Skin epidermis (tissue), 12 donors: ENCODE data around the gene TMEM79.

Experiments
- H3K27ac ChIP-seq, 21 experiments: fragments of 200-600 bp; sonication (generic) in 11 of 21; one replicate each; pipeline ENCODE4 v1.5.0; 2020; ENCODE audit warnings: mild to moderate bottlenecking in 3 of 21, inconsistent platforms in 2 of 21, moderate library complexity in 2 of 21
- H3K4me3 ChIP-seq, 7 experiments: fragments of 200-600 bp; sonication (generic) in 2 of 7; one replicate each; pipeline ENCODE4 v1.5.0; 2020; ENCODE audit warnings: inconsistent platforms in 2 of 7, mild to moderate bottlenecking in 2 of 7, moderate library complexity in 1 of 7

The TMEM79 gene

GRCh38 chr1:156284112-156284511 is at the start of gene TMEM79:
Gene TMEM79, plus strand, starts transcription at chr1:156284325. Its CDS starts 902 bp downstream, at chr1:156285227.
- Histone ChIP-seq H3K4me3 (peak within 1 kb of the TSS; percentile 60 to 90 (median 72)), H3K27ac (peak within 1 kb of the TSS in 20 of 21 experiments; percentile 88 to 99 (median 95))

GRCh38 chr1:156236164-156236563 is 48.0 kb upstream of the TMEM79 start:
- H3K4me3 ChIP-seq, result no peak overlapping the region
- H3K27ac ChIP-seq, result peak overlapping the region in 2 of 21 experiments; percentile 30 to 32

- H3K27ac ChIP-seq, result no peak overlapping the region
- no peak overlapping the region for H3K4me3 ChIP-seq
Observed at GRCh38 chr1:156238248-156238647, 45.9 kb upstream of the TMEM79 start.

GRCh38 chr1:156241311-156241811 is 42.8 kb upstream of the TMEM79 start:
- H3K4me3 ChIP-seq, result no peak overlapping the region
- peak overlapping the region in 1 of 21 experiments; percentile 11 for H3K27ac ChIP-seq

- H3K27ac ChIP-seq, result peak within 1 kb of the TSS in 2 of 21 experiments; percentile 11 to 25
Observed at GRCh38 chr1:156241926-156242325, 42.2 kb upstream of the TMEM79 start, which contains the start of gene BGLAP. Gene BGLAP, plus strand, starts transcription at chr1:156242184. Its CDS starts 48 bp downstream, at chr1:156242232.

GRCh38 chr1:156242738-156243137 is 41.4 kb upstream of the TMEM79 start:
- no peak overlapping the region for H3K27ac ChIP-seq

More at GRCh38 chr1:156241926-156242325, 42.2 kb upstream of the TMEM79 start, which contains the start of gene BGLAP:
- no peak within 1 kb of the TSS for H3K4me3 ChIP-seq

GRCh38 chr1:156244126-156244525 is 40.0 kb upstream of the TMEM79 start:
- no peak overlapping the region for H3K4me3 ChIP-seq

More at GRCh38 chr1:156242738-156243137, 41.4 kb upstream of the TMEM79 start:
- no peak overlapping the region for H3K4me3 ChIP-seq

DNA sequence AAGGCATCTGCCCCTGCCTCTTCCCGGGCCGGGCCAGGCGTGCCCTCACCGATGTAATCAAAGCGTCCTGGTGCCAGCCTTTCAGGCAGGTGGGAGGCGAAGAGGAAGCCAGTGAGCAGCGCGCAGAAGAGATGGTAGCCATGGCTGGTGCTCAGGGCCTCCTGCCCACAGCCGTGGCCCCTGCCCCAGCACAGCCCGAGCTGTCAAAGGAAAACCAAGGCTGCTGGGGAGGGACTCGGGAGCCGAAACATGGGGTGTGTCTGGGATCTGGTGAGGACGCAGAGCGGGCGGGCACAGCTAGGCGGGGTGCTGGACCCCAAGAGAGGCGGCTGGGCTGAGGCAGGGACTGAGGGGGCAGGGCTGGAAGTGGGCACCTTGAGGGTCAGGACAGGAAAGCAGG is 39.4 kb upstream of the TMEM79 start:
- Histone ChIP-seq H3K4me3 (no peak overlapping the region), H3K27ac (peak overlapping the region in 1 of 21 experiments; percentile 41)

More at GRCh38 chr1:156244126-156244525, 40.0 kb upstream of the TMEM79 start:
- H3K27ac ChIP-seq, result no peak overlapping the region

DNA sequence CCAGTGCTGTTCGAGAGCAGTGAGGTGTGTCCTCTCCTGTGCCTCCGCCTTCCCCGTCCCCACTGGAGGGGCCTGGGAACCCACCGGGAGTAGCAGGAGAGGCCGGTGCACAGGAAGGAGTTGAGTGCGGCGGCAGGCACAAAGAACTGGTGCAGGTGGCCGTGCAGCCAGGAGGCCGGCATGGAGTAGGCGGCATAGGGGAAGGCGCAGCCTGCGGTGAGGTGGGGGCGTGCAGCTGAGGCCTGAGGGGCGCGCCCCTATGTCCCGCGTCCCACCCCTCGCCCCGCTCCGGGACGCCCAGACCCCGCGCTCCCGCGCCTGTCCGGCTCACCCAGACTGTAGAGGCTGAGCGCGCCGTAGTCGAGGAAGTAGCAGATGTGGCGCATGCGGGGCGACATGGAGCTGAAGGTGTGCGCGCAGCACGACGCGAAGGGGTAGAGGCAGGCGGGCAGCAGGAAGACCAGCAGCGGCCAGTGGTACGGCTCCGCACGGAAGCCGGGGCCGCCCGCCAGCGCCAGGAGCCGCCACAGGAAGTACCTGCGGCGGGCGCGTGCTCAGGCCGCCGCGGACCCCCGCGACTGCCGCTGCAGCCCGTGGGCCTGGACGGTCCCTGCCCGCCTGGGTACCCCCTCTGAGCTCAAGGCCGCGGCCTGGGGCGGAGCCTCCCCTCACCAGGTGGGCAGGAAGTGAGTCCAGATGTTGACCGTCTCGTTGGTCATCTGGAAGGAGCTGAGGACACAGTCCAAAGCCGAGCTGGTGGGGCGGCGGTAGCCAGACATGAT is 38.5 kb upstream of the TMEM79 start:
- Histone ChIP-seq H3K27ac (peak overlapping the region in 6 of 21 experiments; percentile 5 to 70 (median 35)), H3K4me3 (peak overlapping the region; percentile 4 to 26 (median 21))

GRCh38 chr1:156246241-156246780 is 37.8 kb upstream of the TMEM79 start:
- peak overlapping the region in 2 of 21 experiments; percentile 20 to 70 for H3K27ac ChIP-seq
- H3K4me3 ChIP-seq, result peak overlapping the region in 4 of 7 experiments; percentile 4 to 26 (median 22)

DNA sequence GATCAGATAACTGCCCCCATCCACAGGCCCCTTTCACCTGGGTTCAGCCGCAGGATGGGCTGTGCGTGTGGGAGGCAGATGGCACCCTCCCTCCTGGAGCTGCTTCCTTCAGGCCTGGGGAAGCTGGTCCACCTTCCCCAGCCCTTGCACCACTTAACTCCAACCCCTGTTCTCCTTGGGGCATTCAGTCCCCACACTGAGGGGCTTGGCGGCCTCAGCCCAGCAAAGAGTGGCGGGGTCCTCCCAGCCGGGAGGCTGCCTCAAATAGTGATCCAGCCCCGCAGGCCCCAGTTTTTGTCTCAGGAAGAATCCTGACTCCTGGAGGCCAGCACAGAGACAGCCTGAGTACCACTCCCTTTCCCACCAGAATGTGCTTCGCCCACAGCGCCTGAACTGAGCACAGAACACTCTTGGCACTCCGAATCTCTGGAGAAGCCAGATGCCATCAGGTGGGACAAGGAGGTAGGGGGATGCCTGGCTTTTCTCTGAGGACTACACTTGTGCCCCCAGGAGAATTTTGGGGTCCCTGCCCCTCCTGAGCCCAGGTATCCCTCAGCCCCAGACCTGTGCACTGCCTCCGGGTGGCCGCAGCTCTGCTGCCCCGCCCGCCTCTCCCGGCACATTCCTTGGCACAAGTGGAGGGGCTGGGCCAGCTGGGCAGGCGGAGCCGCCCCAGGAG is 37.2 kb upstream of the TMEM79 start:
- Histone ChIP-seq H3K4me3 (no peak overlapping the region), H3K27ac (peak overlapping the region in 1 of 21 experiments; percentile 37)

DNA sequence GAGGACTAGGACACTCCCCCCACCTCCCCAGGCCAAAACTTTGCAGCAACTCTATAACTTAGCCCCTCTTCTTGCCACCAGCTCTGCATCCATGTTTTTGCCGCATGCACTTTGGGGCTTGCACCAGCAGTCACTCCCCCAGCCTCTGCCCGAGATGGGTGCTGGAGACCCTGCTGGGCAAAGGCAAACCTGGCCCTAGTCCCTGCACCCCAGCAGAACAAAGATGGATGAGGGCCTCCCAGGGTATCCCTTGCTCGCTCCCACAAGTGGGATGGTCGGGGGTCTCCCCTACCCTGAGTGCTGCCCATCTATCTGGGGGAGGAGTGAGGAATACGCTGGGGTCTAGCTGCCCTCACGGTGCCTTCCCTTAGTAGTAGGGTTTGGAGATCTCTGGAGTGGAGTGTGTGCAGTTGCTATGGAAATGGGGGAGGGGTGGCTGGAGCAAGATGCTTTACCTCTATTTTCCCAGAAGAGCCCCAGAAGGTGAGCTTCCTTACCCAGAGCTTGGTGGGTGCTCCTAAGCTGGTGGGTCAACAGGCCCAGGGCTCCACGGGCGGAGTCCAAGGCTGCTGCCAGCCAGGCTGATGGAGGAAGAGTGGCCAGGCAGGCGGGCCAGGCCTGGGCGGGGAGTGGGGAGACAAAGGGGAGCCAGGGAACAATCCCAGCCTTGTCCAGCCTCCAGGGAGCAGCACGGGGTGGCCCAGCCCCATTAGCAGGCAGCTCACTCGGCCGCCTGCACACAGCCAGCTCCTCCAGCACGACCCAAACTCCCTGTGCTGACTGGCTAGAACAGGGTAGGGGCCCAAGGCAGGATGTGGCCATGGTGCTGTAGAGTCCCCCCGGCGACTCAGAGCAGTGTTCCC is 36.4 kb upstream of the TMEM79 start, which contains the start of gene PAQR6:
Gene PAQR6, minus strand, starts transcription at position 597 of the 863 bp plus-strand sequence. CDS start 1,325 bp downstream, outside the sequence.
- Histone ChIP-seq H3K4me3 (no peak within 1 kb of the TSS), H3K27ac (peak within 1 kb of the TSS in 5 of 21 experiments; percentile 20 to 40 (median 37))

- H3K27ac ChIP-seq, result peak overlapping the region in 4 of 21 experiments; percentile 16 to 40 (median 34)
- H3K4me3 ChIP-seq, result no peak overlapping the region
Observed at GRCh38 chr1:156248323-156248683, 35.8 kb upstream of the TMEM79 start.

DNA sequence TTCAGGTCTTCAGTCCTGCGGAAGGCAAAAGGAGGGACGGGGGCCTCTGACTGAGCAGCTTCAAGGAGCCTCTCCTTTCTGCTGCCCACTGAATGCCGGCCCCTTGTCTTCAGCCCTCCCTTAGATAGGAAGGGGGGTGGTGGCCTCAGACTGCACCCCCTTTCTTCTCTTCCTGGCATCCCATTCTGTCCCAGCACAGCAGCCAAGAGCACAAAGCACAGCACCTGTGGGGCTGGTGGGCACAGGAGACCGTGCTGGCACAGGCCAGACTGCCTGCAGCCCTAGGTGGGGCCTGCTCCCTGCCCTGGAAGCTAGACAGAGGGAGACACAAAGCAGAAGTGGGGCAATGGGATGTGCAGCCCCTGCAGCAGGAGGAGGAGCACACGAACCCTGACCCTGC is 34.5 kb upstream of the TMEM79 start:
- no peak overlapping the region for H3K4me3 ChIP-seq
- peak overlapping the region in 2 of 21 experiments; percentile 17 to 41 for H3K27ac ChIP-seq

DNA sequence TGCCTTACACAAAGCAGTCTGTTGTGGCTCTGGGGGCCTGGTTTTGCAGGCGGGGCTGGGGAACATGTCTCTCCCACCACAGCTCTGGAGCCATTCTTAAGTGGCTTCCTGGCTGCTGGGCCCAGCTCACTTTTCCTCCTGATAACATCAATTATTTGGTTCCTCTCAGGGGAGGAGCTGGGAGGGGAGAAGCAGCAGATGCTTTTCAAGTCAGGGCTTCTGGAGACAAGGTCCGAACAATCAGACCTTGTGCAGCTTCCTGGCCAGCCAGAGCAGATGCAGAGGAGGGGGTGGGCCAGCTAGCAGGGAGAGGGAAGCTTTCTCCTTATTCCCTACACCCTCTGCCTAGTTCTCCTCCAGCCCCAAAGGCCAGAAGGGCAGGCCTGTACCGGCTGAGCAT is 32.6 kb upstream of the TMEM79 start:
- no peak overlapping the region for H3K4me3 ChIP-seq
- peak overlapping the region in 10 of 21 experiments; percentile 22 to 70 (median 48) for H3K27ac ChIP-seq

DNA sequence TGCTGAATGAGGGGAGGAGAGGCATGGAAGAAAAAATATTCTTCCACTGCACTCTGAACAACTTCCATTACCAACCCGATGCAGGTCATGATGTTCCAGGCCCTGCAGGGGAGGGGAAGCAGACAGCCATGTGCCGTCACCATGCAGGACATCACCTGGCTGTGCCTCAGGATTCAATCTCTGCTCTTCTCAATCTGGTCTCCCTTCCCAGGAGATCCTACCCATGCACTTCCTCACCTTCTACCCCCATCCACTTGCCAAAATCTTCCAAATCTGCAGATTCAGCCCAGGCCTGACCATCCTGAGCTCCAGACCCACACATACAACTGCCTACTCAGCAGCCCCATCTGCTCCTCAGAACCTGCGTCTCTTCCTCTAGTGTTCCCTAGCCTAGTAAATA is 30.5 kb upstream of the TMEM79 start:
- H3K4me3 ChIP-seq, result no peak overlapping the region
- H3K27ac ChIP-seq, result no peak overlapping the region

- H3K27ac ChIP-seq, result peak overlapping the region in 12 of 21 experiments; percentile 2 to 67 (median 33)
Observed at GRCh38 chr1:156257711-156258110, 26.4 kb upstream of the TMEM79 start.

DNA sequence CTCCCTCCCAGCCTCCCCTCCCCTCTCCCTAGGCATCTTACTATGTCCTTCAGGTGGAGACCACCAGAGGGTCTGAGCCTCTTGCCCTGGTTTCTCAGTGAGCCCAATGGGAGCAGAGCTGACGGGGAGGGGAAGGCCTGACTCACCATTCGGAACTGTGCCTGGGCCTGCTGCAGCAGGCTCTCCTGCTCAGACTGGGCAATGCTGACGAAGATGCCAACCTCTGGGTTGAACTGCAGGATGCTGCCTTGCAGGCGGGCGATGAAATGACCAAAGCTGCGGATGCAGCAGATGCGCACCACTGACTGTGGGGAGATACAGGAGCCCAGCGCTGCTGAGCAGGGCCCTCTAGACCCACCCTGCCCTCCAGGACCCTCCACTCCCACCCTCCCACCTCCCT is 25.3 kb upstream of the TMEM79 start:
- Histone ChIP-seq H3K4me3 (no peak overlapping the region), H3K27ac (peak overlapping the region in 4 of 21 experiments; percentile 13 to 67 (median 23))

More at GRCh38 chr1:156257711-156258110, 26.4 kb upstream of the TMEM79 start:
- no peak overlapping the region for H3K4me3 ChIP-seq

DNA sequence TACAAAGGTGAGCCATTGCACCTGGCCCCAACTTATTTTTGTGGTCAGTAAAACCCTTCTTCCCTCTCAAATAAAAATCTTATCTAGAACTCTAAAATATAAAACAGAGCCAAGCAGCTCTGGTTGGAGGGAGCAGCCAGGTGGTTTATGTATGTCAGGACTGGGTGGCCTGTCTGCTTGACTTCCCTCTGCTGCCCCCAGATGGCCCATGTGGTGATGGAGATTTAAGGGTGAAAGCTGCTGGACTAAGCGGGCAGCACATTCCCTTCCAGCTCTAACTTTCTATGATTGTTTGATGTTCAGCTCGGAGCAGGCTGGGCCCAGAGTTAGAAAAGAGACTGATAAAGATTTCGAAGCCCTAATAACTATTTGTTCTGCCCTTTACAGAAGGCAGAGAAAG is 24.3 kb upstream of the TMEM79 start:
- no peak overlapping the region for H3K4me3 ChIP-seq
- H3K27ac ChIP-seq, result peak overlapping the region in 2 of 21 experiments; percentile 29 to 32
